Loucy (cell line): ENCODE data around the gene ERCC4.

Experiments
- H2AFZ ChIP-seq: fragments of 200-600 bp; sonication (generic); 2 replicates; pipeline ENCODE4 v1.6.0; 2016; ENCODE audit warnings: antibody characterized with exemption, mild to moderate bottlenecking, low read length, moderate library complexity
- H3F3A ChIP-seq: fragments of 200-600 bp; 2 replicates; pipeline ENCODE4 v1.6.0; 2016; ENCODE audit warnings: antibody characterized with exemption, low read depth, mild to moderate bottlenecking
- H3K27me3 ChIP-seq: fragments of 200-600 bp; sonication (generic); 2 replicates; pipeline ENCODE4 v1.6.1; 2014; ENCODE audit warnings: low read length, mild to moderate bottlenecking; ENCODE audit not compliant: insufficient read depth, poor library complexity, severe bottlenecking
- H3K36me3 ChIP-seq: fragments of 200-600 bp; sonication (generic); 2 replicates; pipeline ENCODE4 v1.6.1; 2016; ENCODE audit warnings: low read length; ENCODE audit not compliant: insufficient read depth
- H3K4me1 ChIP-seq: fragments of 200-600 bp; sonication (generic); 2 replicates; pipeline ENCODE4 v1.5.1; 2014; ENCODE audit warnings: low read length, mild to moderate bottlenecking; ENCODE audit not compliant: insufficient read depth, poor library complexity, severe bottlenecking
- H3K4me2 ChIP-seq: fragments of 200-600 bp; sonication (generic); 2 replicates; pipeline ENCODE4 v1.6.0; 2014; ENCODE audit warnings: antibody characterized with exemption, low read length, low read depth, mild to moderate bottlenecking; ENCODE audit not compliant: poor library complexity, severe bottlenecking
- H3K4me3 ChIP-seq: fragments of 200-600 bp; sonication (generic); 2 replicates; pipeline ENCODE4 v1.5.1; 2014; ENCODE audit warnings: low read length, mild to moderate bottlenecking, mixed read lengths; ENCODE audit not compliant: poor library complexity, severe bottlenecking
- H3K79me2 ChIP-seq: fragments of 200-600 bp; sonication (generic); 2 replicates; pipeline ENCODE4 v1.6.1; 2014; ENCODE audit warnings: low read length; ENCODE audit not compliant: insufficient read depth
- H3K9ac ChIP-seq: fragments of 200-600 bp; sonication (generic); 2 replicates; pipeline ENCODE4 v1.6.0; 2014; ENCODE audit warnings: mild to moderate bottlenecking, low read depth, low read length, moderate library complexity; ENCODE audit not compliant: poor library complexity, severe bottlenecking
- H3K9me2 ChIP-seq: fragments of 200-600 bp; sonication (generic); replicated peaks from 2 replicates; pipeline ENCODE4 v1.6.1; 2016; ENCODE audit warnings: low read depth, low read length, mixed read lengths
- H3K9me3 ChIP-seq: fragments of 200-600 bp; sonication (generic); 2 replicates; pipeline ENCODE4 v1.6.1; 2014; ENCODE audit warnings: mild to moderate bottlenecking, antibody characterized with exemption, low read length, low read depth; ENCODE audit not compliant: insufficient read depth
- H4K20me1 ChIP-seq: fragments of 200-600 bp; sonication (generic); 2 replicates; pipeline ENCODE4 v1.6.0; 2014; ENCODE audit warnings: antibody characterized with exemption, low read length, mild to moderate bottlenecking; ENCODE audit not compliant: insufficient read depth, poor library complexity, severe bottlenecking
- EZH2phosphoT487 ChIP-seq: fragments of 200-600 bp; IDR thresholded peaks from 2 replicates; pipeline ENCODE4 v1.6.1; 2018; ENCODE audit warnings: antibody characterized with exemption, mild to moderate bottlenecking, moderate library complexity, borderline replicate concordance
- TF ChIP-seq, protein P1 (sequence below): fragments of 200-600 bp; sonication (generic); conservative IDR thresholded peaks from 2 replicates; pipeline ENCODE4 v1.5.1; 2014; ENCODE audit warnings: mild to moderate bottlenecking, antibody characterized with exemption, low read length

Gene ERCC4

DNA sequence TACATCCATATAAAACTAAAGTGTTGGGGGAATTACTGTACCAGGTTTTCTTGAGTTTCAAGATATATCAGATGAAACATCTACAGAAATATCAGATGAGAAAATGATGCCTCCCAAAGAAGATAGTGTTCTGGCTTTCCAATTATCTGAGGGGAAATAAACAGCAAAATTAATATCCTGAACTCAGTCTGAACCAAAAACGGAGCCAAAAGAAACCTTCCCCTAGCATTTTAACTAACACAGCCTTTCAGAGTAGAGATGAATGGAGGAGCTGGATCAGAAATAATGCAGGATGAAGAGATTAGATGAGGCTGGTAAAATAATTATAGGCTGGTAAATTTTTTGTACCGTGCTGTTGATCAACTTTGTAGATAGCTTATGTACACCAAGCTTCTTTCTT, 16.2 kb downstream of the ERCC4 start:
- no peak overlapping the region for H3K9ac ChIP-seq
- H3K9me2 ChIP-seq, result no peaks in the 10 kb centered on the region
- H4K20me1 ChIP-seq, result no peaks in the 10 kb centered on the region
- H3K27me3 ChIP-seq, result no peaks in the 10 kb centered on the region
- H3K79me2 ChIP-seq, result no peaks in the 10 kb centered on the region
- TF ChIP-seq EZH2phosphoT487, result no peak
- TF ChIP-seq, protein P1, sequence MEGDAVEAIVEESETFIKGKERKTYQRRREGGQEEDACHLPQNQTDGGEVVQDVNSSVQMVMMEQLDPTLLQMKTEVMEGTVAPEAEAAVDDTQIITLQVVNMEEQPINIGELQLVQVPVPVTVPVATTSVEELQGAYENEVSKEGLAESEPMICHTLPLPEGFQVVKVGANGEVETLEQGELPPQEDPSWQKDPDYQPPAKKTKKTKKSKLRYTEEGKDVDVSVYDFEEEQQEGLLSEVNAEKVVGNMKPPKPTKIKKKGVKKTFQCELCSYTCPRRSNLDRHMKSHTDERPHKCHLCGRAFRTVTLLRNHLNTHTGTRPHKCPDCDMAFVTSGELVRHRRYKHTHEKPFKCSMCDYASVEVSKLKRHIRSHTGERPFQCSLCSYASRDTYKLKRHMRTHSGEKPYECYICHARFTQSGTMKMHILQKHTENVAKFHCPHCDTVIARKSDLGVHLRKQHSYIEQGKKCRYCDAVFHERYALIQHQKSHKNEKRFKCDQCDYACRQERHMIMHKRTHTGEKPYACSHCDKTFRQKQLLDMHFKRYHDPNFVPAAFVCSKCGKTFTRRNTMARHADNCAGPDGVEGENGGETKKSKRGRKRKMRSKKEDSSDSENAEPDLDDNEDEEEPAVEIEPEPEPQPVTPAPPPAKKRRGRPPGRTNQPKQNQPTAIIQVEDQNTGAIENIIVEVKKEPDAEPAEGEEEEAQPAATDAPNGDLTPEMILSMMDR, result no peak
- no peaks in the 10 kb centered on the region for H3K9me3 ChIP-seq
- H3K4me1 ChIP-seq, result no peaks in the 10 kb centered on the region
- H3K36me3 ChIP-seq, result no peaks in the 10 kb centered on the region
- no peaks in the 10 kb centered on the region for H3F3A ChIP-seq
- no peak overlapping the region for H3K4me2 ChIP-seq
- H2AFZ ChIP-seq, result no peak overlapping the region
- no peak overlapping the region for H3K4me3 ChIP-seq

DNA sequence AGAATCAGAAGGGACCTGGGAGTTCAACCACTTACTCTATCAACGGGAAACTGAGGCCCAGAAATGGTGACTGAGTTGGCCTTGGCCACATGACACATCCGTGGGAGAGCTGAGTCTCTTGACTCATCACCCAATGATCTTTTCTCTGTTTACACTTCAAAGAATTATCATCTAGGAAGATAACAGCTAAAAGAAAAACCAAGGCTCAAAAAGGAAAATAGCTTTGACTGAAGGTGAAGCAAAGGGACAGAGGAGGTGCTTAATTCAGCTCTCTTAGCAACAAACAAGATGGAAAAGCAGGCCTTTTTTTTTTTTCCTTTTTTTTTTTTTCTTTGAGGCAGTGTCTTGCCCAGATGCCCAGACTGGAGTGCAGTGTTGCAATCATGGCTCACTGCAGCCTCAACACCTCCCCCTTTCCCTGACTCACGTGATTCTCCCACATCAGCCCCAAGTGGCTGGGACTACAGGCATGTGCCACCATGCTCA, 16.7 kb downstream of the ERCC4 start:
- Histone ChIP-seq H3K79me2 (no peaks in the 10 kb centered on the region), H3K4me3 (no peak overlapping the region), H2AFZ (no peak overlapping the region), H3K27me3 (no peaks in the 10 kb centered on the region), H3K4me1 (no peaks in the 10 kb centered on the region), H3K9me2 (no peaks in the 10 kb centered on the region), H3F3A (no peaks in the 10 kb centered on the region), H4K20me1 (no peaks in the 10 kb centered on the region), H3K9ac (no peak overlapping the region), H3K36me3 (no peaks in the 10 kb centered on the region), H3K4me2 (no peak overlapping the region), H3K9me3 (no peaks in the 10 kb centered on the region)
- TF ChIP-seq, protein P1, result no peak
- no peak for TF ChIP-seq EZH2phosphoT487

DNA sequence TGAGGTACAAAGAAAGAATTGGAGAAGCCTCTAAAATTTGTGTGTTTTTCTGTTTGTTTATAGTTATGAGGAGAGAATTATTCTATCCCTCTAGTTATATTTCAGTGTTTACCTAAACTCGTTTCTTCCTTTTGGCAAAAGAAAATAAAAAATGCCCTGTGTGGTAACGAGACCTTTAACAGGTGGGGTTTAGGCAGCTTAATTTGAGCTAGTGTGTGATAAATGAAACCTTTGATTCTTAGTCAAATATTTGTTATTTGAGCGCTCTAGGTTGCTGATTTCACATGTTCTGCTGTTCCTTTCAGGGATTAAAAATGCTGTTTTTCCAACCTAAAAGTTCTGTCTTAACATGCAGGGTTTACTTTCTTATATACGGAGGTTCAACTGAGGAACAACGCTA, 17.5 kb downstream of the ERCC4 start:
- Histone ChIP-seq H2AFZ (no peak overlapping the region), H3K9ac (no peak overlapping the region), H3K4me2 (no peak overlapping the region), H3K4me1 (no peaks in the 10 kb centered on the region), H3K79me2 (no peaks in the 10 kb centered on the region), H3K9me2 (no peaks in the 10 kb centered on the region), H4K20me1 (no peaks in the 10 kb centered on the region), H3K27me3 (no peaks in the 10 kb centered on the region), H3F3A (no peaks in the 10 kb centered on the region), H3K36me3 (no peaks in the 10 kb centered on the region), H3K4me3 (no peak overlapping the region), H3K9me3 (no peaks in the 10 kb centered on the region)
- TF ChIP-seq, protein P1, result no peak
- no peak for TF ChIP-seq EZH2phosphoT487
